Effector memory CD8-positive, alpha-beta T cell (primary cell): ENCODE data around the gene PTPRM.

Experiments
- ATAC-seq: fragments of 150-1000 bp; cut with Tn5 transposase; replicated peaks from 2 replicates; pipeline ENCODE4 v1.10.0; 2021; ENCODE audit warnings: mild to moderate bottlenecking, moderate library complexity
- DNase-seq, 3 experiments: peaks; one replicate each; pipeline ENCODE4 v3.0.0; 2021
- H3K27ac Mint-ChIP-seq, 2 donors: one replicate each; pipeline ENCODE4 v1.8.0; 2022; ENCODE audit warnings: mild to moderate bottlenecking in 2 of 2, mixed read lengths in 2 of 2, moderate library complexity in 2 of 2
- H3K27me3 Mint-ChIP-seq, 2 donors: one replicate each; pipeline ENCODE4 v1.8.0; 2022; ENCODE audit warnings: mixed read lengths in 2 of 2
- H3K36me3 Mint-ChIP-seq: one replicate; pipeline ENCODE4 v1.8.0; 2022; ENCODE audit warnings: mild to moderate bottlenecking, moderate library complexity, mixed read lengths; ENCODE audit not compliant: insufficient read depth
- H3K4me1 Mint-ChIP-seq, 2 donors: one replicate each; pipeline ENCODE4 v1.8.0; 2022; ENCODE audit warnings: low read depth in 2 of 2, mixed read lengths in 2 of 2
- H3K4me3 Mint-ChIP-seq, 2 donors: one replicate each; pipeline ENCODE4 v1.8.0; 2022; ENCODE audit warnings: mild to moderate bottlenecking in 2 of 2, mixed read lengths in 2 of 2, moderate library complexity in 2 of 2
- H3K9me3 Mint-ChIP-seq, 2 donors: one replicate each; pipeline ENCODE4 v1.8.0; 2022; ENCODE audit warnings: mixed read lengths in 2 of 2

Gene PTPRM

DNA sequence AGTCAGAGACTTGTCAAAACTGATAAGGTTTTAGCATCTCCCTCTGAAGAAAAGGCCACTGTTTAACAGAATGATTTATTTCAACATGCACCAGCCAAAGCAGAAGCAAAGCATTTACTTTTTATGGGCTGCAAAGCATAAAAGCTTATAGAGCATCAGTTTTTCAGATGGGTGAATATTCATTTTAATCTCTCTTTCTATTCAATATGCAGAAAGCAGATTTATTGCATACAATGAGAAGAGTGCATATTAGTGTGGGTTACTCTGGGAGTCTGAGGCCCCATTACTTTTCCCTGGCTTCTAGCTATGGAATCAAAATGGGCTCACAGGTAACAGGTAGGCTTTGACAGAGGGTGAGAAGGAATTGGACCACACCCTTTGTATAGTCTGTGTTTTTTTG is 9.0 kb downstream of the PTPRM start:
- Mint-ChIP-seq H3K9me3 (peaks cover 0 to 8% of the 10 kb centered on the region in 2 donors), H3K4me3 (no peak overlapping the region), H3K36me3 (no peaks in the 10 kb centered on the region), H3K4me1 (peaks cover 0 to 6% of the 10 kb centered on the region in 2 donors), H3K27ac (no peak overlapping the region), H3K27me3 (no peaks in the 10 kb centered on the region)
- ATAC-seq = no peak
- DNase-seq = no peak

DNA sequence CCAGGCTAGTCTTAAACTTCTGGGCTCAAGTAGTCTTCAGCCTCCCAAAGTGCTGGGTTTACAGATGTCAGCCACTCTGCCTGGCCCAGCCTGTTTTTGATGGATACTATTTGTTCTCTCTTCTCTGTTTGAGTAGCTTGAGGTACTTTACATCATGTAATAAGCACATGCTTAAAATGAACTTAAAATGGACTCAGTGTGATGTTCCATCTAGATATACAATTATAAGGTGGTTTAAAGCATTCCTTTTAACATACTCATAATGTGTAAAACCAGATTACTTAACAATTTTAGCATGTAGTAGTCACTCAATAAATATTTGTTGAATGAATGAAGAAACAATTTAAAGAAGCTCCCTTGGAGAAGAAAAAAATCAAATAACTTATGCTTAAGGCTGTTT is 9.6 kb downstream of the PTPRM start:
- H3K4me1 Mint-ChIP-seq = peaks cover 0 to 6% of the 10 kb centered on the region in 2 donors
- no peak for DNase-seq
- H3K27ac Mint-ChIP-seq = no peak overlapping the region
- no peaks in the 10 kb centered on the region for H3K36me3 Mint-ChIP-seq
- ATAC-seq = no peak
- peaks cover 0 to 8% of the 10 kb centered on the region in 2 donors for H3K9me3 Mint-ChIP-seq
- no peaks in the 10 kb centered on the region for H3K27me3 Mint-ChIP-seq
- no peak overlapping the region for H3K4me3 Mint-ChIP-seq

DNA sequence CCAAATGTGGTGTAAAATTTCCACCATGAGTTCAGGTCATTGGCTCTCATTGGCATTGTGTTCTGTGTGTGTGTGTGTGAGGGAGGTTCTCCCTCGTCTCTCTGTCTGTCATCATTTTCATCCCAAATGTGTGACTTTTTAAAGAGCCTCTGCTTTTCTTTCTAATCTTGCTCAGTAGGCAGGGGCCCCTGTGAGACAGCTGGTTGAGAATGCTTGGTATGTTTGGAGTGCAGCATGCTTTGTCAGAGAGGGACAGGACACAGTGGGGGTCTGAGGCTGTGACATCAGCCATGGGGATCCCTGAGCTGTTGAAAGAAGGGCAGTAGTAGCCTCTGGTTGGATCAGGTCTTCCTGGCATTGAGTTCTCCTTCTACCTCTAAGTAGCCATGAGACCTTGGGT is 10.6 kb downstream of the PTPRM start:
- Mint-ChIP-seq H3K4me3 (no peak overlapping the region), H3K36me3 (no peaks in the 10 kb centered on the region), H3K27ac (no peak overlapping the region), H3K4me1 (peaks cover 0 to 6% of the 10 kb centered on the region in 2 donors), H3K27me3 (no peaks in the 10 kb centered on the region), H3K9me3 (peaks cover 0 to 6% of the 10 kb centered on the region in 2 donors)
- ATAC-seq (no peak), DNase-seq (no peak)

DNA sequence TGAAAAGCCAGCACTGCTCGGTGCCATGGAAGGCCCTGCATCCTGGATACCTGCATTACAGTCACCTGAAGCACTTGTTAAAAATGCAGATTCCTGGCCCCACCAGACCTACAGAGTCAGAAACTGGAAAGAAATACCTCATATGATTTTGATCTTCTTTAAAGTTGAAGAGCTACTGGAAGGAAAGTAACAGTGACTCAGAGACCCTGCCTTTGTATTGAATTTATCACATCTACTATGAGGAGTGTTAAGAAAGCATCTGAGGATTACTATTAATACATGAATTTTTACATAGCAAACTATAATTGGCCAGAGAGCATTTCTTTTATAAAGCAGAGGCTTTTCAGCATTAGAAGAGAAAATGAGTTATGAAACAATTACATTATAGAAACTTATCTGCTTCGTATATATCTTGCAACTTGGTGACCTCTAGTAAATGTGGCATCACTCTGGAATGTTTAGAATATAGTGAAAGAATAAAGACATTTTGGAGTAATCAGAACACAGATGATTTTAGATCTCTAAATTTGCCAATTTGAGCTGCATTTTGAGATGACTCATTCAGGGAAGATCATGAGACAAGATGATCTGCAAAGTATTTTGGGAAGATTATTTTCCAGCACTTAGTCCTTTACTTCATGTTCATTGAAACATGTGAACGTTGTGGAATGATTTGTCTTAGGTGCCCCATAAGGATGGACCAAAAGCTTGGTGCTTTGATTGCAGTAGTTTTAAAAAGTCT is 12.2 kb downstream of the PTPRM start:
- Mint-ChIP-seq H3K27me3 (no peaks in the 10 kb centered on the region), H3K9me3 (no peaks in the 10 kb centered on the region), H3K36me3 (no peaks in the 10 kb centered on the region), H3K27ac (no peak overlapping the region), H3K4me1 (no peaks in the 10 kb centered on the region), H3K4me3 (no peak overlapping the region)
- no peak for ATAC-seq
- DNase-seq = no peak

DNA sequence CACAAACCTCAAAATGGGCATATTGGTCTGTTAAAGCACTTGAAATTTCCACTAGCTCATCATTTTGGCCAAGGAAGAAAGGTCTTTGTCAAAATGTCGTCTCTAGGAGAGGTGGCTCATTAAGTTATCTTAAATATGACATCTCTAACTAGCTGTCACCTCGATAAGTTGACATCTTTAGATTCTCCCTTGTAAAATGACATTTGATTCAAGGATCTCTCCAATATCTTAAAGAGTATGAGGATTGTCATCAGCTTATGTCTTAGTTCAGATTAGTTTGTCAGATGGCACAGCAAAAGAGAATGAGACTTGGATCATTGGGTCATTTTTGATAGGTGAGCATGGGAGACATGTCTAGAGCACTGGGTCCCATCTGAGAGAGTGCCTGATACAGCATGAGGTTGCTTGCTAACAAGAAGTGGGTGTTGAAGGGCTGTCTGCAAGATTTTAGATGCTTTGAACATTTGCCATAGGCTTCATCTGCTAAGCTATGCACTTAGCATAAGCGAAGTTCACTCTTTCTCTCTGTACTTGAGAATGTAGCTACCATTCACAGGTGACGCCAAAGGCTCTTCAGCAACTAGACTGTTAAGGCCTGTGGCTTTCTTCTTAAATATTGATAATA is 12.9 kb downstream of the PTPRM start:
- Mint-ChIP-seq H3K4me3 (no peak overlapping the region), H3K27me3 (no peaks in the 10 kb centered on the region), H3K36me3 (no peaks in the 10 kb centered on the region), H3K9me3 (no peaks in the 10 kb centered on the region), H3K27ac (no peak overlapping the region), H3K4me1 (no peaks in the 10 kb centered on the region)
- DNase-seq (no peak), ATAC-seq (no peak)

DNA sequence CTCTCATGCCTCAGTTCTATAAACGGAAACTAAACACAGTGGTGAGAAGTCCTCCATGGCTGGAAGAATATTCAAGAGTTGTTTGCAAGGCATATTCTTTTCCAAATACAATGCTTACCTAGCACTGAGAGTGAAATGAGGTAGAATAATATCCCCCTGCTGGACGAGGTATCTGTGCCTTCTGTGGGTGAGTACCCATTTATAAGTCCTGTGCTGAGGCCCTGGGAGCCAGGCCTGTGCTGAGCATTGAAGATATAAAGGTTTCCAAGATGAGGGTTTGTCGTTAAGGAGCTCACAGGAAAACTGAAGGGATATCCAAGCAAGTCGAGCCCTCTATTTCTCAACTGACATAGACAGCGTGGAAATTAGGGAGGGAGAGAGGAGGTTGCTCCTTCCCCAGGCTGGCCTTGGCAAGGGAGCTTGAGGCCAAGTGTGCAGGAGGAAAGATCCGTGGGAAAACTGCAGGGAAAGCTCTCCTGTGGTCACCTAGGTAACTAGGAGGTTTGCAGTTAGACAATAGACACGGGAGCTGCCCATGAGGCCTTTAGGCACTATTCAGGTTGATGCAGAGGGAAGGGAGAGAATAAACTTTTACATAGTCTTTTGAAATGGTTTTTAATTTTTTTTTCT is 17.6 kb downstream of the PTPRM start:
- ATAC-seq = no peak

DNA sequence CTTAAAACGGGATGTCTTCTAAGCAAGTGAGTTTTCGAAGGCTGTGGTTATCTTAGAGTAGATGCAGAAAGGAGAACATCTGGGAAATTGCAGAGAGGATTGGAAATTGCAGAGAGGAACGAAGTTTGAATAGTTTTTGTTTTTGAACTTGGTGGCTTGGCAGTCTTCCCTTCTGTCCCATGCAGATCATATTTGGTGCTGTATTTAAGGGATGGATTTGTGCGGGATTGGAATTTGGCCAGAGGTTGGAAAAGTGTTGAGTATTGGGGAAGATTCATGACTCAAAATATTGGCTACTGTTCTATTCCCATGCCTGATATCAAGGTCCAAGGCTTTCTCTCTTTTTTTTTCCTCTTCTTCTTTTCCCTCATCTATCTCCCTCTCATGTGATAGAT is 18.2 kb downstream of the PTPRM start:
- Mint-ChIP-seq H3K27ac (no peak overlapping the region), H3K9me3 (no peaks in the 10 kb centered on the region), H3K4me3 (no peak overlapping the region), H3K36me3 (no peaks in the 10 kb centered on the region), H3K4me1 (no peaks in the 10 kb centered on the region), H3K27me3 (no peaks in the 10 kb centered on the region)
- DNase-seq = no peak
- no peak for ATAC-seq

More for the DNA sequence above, 17.6 kb downstream of the PTPRM start:
- H3K27me3 Mint-ChIP-seq = no peaks in the 10 kb centered on the region
- no peak for DNase-seq
- H3K4me1 Mint-ChIP-seq = no peaks in the 10 kb centered on the region
- no peak overlapping the region for H3K27ac Mint-ChIP-seq
- H3K4me3 Mint-ChIP-seq = no peak overlapping the region
- H3K36me3 Mint-ChIP-seq = no peaks in the 10 kb centered on the region
- no peaks in the 10 kb centered on the region for H3K9me3 Mint-ChIP-seq

DNA sequence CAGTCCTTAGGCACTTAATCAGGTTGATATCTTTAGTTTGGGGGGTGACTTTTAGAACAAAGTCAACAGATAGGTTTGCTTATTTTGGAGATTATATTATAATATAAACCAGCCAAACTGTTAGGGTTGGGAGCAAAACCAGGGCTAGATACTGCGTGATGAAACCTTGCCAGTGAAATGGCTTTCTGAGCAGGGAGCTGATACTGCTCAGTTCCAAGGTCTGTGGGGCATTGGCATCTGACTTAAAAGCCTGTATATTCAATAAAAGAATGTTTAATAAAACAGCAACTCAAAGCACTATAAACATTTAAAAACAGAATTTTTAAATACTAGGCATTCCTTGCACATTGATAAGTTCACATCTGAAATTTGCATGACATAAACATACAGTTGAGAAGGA is 19.3 kb downstream of the PTPRM start:
- no peak overlapping the region for H3K4me3 Mint-ChIP-seq
- ATAC-seq = no peak
- H3K36me3 Mint-ChIP-seq = no peaks in the 10 kb centered on the region
- H3K27me3 Mint-ChIP-seq = no peaks in the 10 kb centered on the region
- DNase-seq = no peak
- no peaks in the 10 kb centered on the region for H3K4me1 Mint-ChIP-seq
- H3K27ac Mint-ChIP-seq = no peak overlapping the region
- no peaks in the 10 kb centered on the region for H3K9me3 Mint-ChIP-seq

DNA sequence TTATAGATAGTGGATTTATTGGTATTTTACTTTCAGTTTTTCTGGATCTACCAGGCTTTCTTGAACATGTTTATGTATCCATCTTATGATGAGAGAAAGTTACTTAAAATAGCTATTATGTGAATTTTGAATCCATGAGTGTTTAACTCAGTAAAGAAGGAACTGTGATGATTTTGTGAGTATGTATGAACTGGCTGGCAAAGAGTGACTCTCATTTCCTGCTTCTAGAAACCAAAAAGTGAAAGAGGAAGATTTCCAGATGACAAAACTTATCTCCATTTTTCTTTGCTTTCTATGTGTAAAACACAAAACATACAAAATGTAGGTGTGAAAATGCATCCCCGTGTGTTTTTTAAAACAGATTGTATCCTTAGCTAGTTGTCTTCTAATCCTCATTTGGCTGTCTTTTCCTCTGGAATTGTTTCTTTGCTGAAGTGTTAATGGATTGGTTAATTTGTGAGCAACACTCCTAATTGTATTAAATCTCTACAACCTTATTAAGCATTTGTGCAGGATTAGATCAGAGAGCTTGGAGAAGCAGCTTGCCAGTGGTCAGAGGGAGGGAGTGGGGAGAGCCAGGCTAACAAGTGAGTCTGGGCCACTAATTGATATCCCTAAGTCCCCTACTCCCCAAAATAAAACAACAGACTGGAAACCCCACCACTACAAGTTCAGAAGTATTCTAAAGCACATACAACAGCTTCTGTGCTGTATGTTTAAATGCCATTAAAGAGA is 23.9 kb downstream of the PTPRM start:
- no peak overlapping the region for H3K27ac Mint-ChIP-seq
- DNase-seq = no peak
- peaks cover 0 to 1% of the 10 kb centered on the region in 2 donors for H3K4me1 Mint-ChIP-seq
- H3K4me3 Mint-ChIP-seq = peak overlapping the region in 1 of 2 donors; percentile 3
- H3K9me3 Mint-ChIP-seq = no peaks in the 10 kb centered on the region
- H3K36me3 Mint-ChIP-seq = no peaks in the 10 kb centered on the region
- ATAC-seq = no peak
- peaks cover 5 to 7% of the 10 kb centered on the region in 2 donors for H3K27me3 Mint-ChIP-seq

DNA sequence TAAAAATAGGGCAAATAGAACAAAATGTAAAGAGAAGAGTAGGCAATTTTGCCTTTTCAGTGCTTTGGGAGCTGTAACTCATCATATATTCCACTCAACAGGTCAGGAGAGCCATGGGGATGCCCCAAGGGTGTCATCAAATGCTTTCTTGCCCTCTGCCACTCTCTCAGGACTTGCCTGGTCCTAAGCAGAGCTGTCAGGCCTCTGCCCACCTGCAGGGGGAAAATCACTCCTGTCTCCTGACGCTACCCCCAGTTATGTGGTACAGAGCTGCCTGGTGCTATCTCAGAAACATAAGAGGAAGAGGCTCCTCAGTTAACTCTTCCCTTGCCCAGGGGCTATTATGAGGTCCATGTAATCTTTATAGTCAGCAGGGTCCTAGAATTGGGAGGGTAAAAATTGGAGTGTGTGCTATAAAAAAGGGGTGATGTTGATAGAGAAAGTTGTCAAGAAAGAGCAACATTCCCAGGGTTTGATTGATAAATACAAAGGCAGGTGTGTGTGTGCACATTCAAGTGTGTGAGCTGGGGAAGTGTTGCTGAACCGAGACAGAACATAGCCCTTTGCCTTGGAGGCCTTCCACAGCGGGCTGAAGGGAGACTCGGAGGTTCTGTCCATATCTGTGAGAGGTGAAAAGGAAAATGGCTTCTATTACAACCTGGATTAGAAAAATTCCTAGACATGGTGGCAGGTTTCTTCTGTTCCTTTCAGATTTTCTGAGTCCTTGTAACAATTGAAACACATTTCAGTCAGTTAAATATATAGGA is 25.4 kb downstream of the PTPRM start:
- Mint-ChIP-seq H3K27ac (peak overlapping the region in 1 of 2 donors; percentile 34), H3K4me3 (no peak overlapping the region), H3K9me3 (no peaks in the 10 kb centered on the region), H3K36me3 (no peaks in the 10 kb centered on the region), H3K4me1 (peaks cover 0 to 1% of the 10 kb centered on the region in 2 donors), H3K27me3 (peaks cover 5 to 7% of the 10 kb centered on the region in 2 donors)
- ATAC-seq = peak; percentile 31
- no peak for DNase-seq

DNA sequence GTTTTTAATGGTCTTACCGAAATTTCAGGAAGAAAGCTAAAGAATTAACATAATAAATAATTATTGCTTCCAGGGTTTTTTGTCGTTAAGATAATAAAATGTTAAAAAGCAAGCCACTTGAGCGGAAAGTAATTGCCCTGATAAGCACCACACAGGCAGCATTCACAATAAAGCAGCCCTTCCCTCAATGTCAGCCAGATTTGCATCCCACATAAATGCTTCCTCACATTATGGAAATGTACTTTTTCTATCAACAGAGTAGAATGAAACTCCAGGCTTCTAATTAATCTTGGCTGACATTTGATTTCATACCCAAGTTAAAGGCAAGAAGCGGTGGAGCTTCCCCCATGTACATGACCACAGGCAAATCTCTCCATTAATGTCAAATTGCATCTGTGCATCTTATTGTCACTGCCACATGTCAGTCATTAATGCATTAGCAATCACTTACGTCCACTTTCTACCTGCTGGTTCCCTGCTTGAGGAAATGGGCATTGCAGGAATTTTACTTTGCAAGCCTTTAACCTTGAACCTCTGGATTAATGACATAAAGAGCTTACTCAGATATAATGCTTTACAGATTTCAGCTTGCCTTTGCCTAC is 26.2 kb downstream of the PTPRM start:
- H3K4me1 Mint-ChIP-seq = peaks cover 0 to 1% of the 10 kb centered on the region in 2 donors
- H3K4me3 Mint-ChIP-seq = no peak overlapping the region
- no peak for DNase-seq
- no peak for ATAC-seq
- H3K27ac Mint-ChIP-seq = no peak overlapping the region
- no peaks in the 10 kb centered on the region for H3K9me3 Mint-ChIP-seq
- no peaks in the 10 kb centered on the region for H3K36me3 Mint-ChIP-seq
- peaks cover 5 to 7% of the 10 kb centered on the region in 2 donors for H3K27me3 Mint-ChIP-seq

DNA sequence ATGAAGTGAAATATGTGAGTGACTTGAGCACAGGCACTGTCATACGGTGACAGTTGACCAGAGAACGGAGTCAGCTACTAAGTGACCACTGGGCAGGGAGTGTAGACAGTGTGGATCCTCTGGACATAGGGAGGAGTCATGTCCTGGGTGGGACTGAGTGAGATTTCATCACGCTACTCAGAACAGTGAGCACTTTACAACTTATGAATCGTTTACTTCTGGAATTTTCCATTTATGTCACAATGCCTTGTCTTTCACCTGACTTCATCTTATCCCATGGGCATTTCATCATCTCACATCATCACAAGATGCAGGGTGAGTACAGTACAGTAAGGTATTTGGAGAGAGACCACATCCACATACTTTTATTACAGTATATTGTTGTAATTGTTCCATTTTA is 29.0 kb downstream of the PTPRM start:
- no peak overlapping the region for H3K27ac Mint-ChIP-seq
- no peak for ATAC-seq
- H3K9me3 Mint-ChIP-seq = no peaks in the 10 kb centered on the region
- peaks cover 5 to 7% of the 10 kb centered on the region in 2 donors for H3K27me3 Mint-ChIP-seq
- H3K4me3 Mint-ChIP-seq = no peak overlapping the region
- no peaks in the 10 kb centered on the region for H3K36me3 Mint-ChIP-seq
- DNase-seq = no peak
- H3K4me1 Mint-ChIP-seq = peaks cover 5% of the 10 kb centered on the region in 2 donors

DNA sequence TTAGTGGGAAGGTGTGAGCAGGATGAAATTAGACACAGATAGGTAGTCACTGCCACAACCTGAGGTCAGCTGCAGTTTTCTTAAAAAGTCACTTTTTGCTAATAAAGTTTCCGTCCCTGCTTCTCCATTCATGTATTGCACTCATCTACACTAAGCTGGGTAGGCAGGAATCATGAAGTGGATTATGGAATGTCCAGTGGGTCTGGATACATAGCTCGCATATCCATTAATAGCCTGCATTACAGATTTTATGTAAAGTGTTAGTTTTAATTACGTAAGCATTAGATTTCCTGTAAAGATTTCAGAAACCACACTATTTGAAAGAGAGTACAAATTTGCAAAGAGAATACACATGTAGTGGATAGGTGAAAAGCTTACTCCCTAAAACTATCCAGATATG is 30.4 kb downstream of the PTPRM start:
- no peak overlapping the region for H3K4me3 Mint-ChIP-seq
- H3K4me1 Mint-ChIP-seq = peaks cover 7 to 10% of the 10 kb centered on the region in 2 donors
- H3K9me3 Mint-ChIP-seq = no peaks in the 10 kb centered on the region
- no peak for DNase-seq
- peaks cover 1 to 4% of the 10 kb centered on the region in 2 donors for H3K27me3 Mint-ChIP-seq
- ATAC-seq = no peak
- H3K36me3 Mint-ChIP-seq = no peaks in the 10 kb centered on the region
- no peak overlapping the region for H3K27ac Mint-ChIP-seq
